Spleen (tissue), 7 donors: ENCODE results near the gene PRDM16.

ENCODE experiments used
- POLR2A ChIP-seq, 3 donors: fragments of 450-650 bp; IDR thresholded peaks; one replicate each; pipeline ENCODE4 v1.5.1; 2017; ENCODE audit warnings: antibody characterized with exemption in 3 of 3, mild to moderate bottlenecking in 1 of 3
- POLR2AphosphoS5 ChIP-seq, 3 donors: sonication (generic); formaldehyde crosslinking; IDR thresholded peaks; one replicate each; pipeline ENCODE4 v1.5.1; 2017; ENCODE audit warnings: antibody characterized with exemption in 3 of 3
- TF ChIP-seq, protein P1 (sequence below), 11 experiments: fragments of 200-600 bp in 7 of 11; fragments of 450-650 bp in 4 of 11; sonication (generic) in 4 of 11; IDR thresholded peaks in 8 of 11; conservative IDR thresholded peaks in 3 of 11; 1 replicate in 7 of 11; 2 replicates in 4 of 11; pipeline versions ENCODE4 v1.4.0 to v1.8.0; 2016 to 2021; ENCODE audit warnings: antibody characterized with exemption in 11 of 11, inconsistent platforms in 4 of 11, mild to moderate bottlenecking in 1 of 11
- donor health status: DM: no; HTN: no; CAD: no; lungs with moderate emphysema.
- donor health status: DM: no; HTN: no; CAD: no.
- donor health status: DM: no; HTN: no; CAD: no.

DNA sequence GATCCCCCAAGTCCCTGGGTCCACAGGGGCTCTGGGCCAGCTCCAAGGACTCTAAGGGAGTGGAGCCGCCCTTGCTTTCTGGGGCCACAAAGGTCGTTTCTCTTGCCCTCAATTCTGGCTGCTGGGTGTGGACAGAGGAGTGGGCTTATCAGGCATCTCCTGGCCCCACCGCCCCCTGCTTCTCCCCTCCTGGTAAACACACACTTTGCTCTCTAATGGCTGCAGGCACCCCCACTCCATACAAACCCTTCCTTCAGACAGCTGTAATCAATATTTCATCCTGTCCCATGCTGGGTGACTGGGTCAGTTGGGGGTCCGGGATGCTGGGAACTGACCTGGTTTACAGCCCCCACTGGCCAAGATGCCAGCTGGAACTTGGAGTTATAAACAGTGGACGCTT, 67.5 kb downstream of the PRDM16 start:
- TF ChIP-seq, protein P1, sequence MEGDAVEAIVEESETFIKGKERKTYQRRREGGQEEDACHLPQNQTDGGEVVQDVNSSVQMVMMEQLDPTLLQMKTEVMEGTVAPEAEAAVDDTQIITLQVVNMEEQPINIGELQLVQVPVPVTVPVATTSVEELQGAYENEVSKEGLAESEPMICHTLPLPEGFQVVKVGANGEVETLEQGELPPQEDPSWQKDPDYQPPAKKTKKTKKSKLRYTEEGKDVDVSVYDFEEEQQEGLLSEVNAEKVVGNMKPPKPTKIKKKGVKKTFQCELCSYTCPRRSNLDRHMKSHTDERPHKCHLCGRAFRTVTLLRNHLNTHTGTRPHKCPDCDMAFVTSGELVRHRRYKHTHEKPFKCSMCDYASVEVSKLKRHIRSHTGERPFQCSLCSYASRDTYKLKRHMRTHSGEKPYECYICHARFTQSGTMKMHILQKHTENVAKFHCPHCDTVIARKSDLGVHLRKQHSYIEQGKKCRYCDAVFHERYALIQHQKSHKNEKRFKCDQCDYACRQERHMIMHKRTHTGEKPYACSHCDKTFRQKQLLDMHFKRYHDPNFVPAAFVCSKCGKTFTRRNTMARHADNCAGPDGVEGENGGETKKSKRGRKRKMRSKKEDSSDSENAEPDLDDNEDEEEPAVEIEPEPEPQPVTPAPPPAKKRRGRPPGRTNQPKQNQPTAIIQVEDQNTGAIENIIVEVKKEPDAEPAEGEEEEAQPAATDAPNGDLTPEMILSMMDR (IDR thresholded peaks at IDR 0.05 in 8 of 11, conservative IDR thresholded peaks at IDR 0.05 in 3 of 11) = no peak
- TF ChIP-seq POLR2AphosphoS5 (IDR thresholded peaks at IDR 0.05) = no peak
- no peak for TF ChIP-seq POLR2A (IDR thresholded peaks at IDR 0.05)
